Measurements from ENCODE around the gene METTL25.

GRCh38 chr12:82474798-82475184, 116.5 kb downstream of the METTL25 start:
- TF ChIP-seq CTCF (IDR thresholded peaks at IDR 0.05) (no peak), POLR2A (IDR thresholded peaks at IDR 0.05) (no peak), EP300 (IDR thresholded peaks at IDR 0.05; ENCODE audit: low read depth) (no peak)
